Activated CD4-positive, alpha-beta memory T cell treated with anti-CD3 and anti-CD28 coated beads, Interleukin-2, amount 10 ng/mL, durations not matched to agents 7 days and 5 days (primary cell): ENCODE measurements around the gene SYNPO. TPM values are rescaled to one million over a fixed set of nuclear protein-coding genes. Genes with fewer than 3 reads are reported as not detected.
A peak's percentile ranks its signal among the peaks of the same experiment; 100 is the strongest.

Experiments
- CTCF ChIA-PET: fragments of 350-600 bp; sonication (Branson Sonifier 250); formaldehyde crosslinking; loops from one replicate; lab custom pipeline; 2021; ENCODE audit warnings: antibody characterized with exemption, inconsistent platforms; lab: Charles Lee
- POLR2A ChIA-PET: fragments of 350-600 bp; sonication (Branson Sonifier 250); formaldehyde crosslinking; loops from one replicate; lab custom pipeline; 2021; ENCODE audit warnings: antibody characterized with exemption; lab: Charles Lee
- DNase-seq: peaks from one replicate; pipeline ENCODE4 v3.0.0-alpha.2; 2020
- H3K27ac Mint-ChIP-seq: one replicate; pipeline ENCODE4 v1.8.0; 2021; ENCODE audit warnings: mild to moderate bottlenecking, mixed read lengths
- H3K27me3 Mint-ChIP-seq: one replicate; pipeline ENCODE4 v1.8.0; 2021; ENCODE audit warnings: mixed read lengths
- H3K36me3 Mint-ChIP-seq: one replicate; pipeline ENCODE4 v1.8.0; 2021; ENCODE audit warnings: low read depth, mixed read lengths
- H3K4me1 Mint-ChIP-seq: one replicate; pipeline ENCODE4 v1.8.0; 2021; ENCODE audit warnings: mixed read lengths
- H3K4me3 Mint-ChIP-seq: one replicate; pipeline ENCODE4 v1.8.0; 2021; ENCODE audit warnings: mild to moderate bottlenecking, mixed read lengths
- H3K9me3 Mint-ChIP-seq: one replicate; pipeline ENCODE4 v1.8.0; 2021; ENCODE audit warnings: mixed read lengths
- total RNA-seq, 2 experiments: library from RNA; stranded (reverse); gene quantifications; one replicate each; pipeline ENCODE4 v1.2.3, GENCODE V29; 2021

Gene SYNPO
- total RNA-seq, 2 experiments from 2014 or later = 0.08 to 0.10 TPM

- Mint-ChIP-seq H3K4me3 (peak overlapping the region; percentile 68), H3K9me3 (no peaks in the 10 kb centered on the region), H3K36me3 (no peaks in the 10 kb centered on the region), H3K4me1 (peaks cover 12% of the 10 kb centered on the region), H3K27me3 (peaks cover 28% of the 10 kb centered on the region), H3K27ac (no peak overlapping the region)
- ChIA-PET POLR2A (no interaction called here), CTCF (no interaction called here)
- DNase-seq = no peak
These were observed 16.6 kb upstream of the SYNPO start for GRCh38 chr5:150623878-150624216.

- DNase-seq = peak; percentile 20
- Mint-ChIP-seq H3K27ac (no peak overlapping the region), H3K9me3 (no peaks in the 10 kb centered on the region), H3K4me3 (peak overlapping the region; percentile 68), H3K36me3 (no peaks in the 10 kb centered on the region), H3K27me3 (peaks cover 28% of the 10 kb centered on the region), H3K4me1 (peaks cover 12% of the 10 kb centered on the region)
- CTCF ChIA-PET = no interaction called here
- POLR2A ChIA-PET = no interaction called here
These were observed 15.9 kb upstream of the SYNPO start for GRCh38 chr5:150624334-150625163.

- DNase-seq = no peak
- POLR2A ChIA-PET = no interaction called here
These were observed 15.3 kb upstream of the SYNPO start for GRCh38 chr5:150625164-150625535.

GRCh38 chr5:150625831-150626746 is 14.4 kb upstream of the SYNPO start:
- H3K27ac Mint-ChIP-seq = no peak overlapping the region
- H3K36me3 Mint-ChIP-seq = no peaks in the 10 kb centered on the region
- DNase-seq = no peak
- H3K9me3 Mint-ChIP-seq = no peaks in the 10 kb centered on the region
- peaks cover 12% of the 10 kb centered on the region for H3K4me1 Mint-ChIP-seq
- CTCF ChIA-PET = no interaction called here
- H3K27me3 Mint-ChIP-seq = peaks cover 28% of the 10 kb centered on the region
- H3K4me3 Mint-ChIP-seq = no peak overlapping the region
- POLR2A ChIA-PET = no interaction called here

More at GRCh38 chr5:150625164-150625535, 15.3 kb upstream of the SYNPO start:
- no peaks in the 10 kb centered on the region for H3K9me3 Mint-ChIP-seq
- H3K4me1 Mint-ChIP-seq = peaks cover 12% of the 10 kb centered on the region
- H3K27ac Mint-ChIP-seq = no peak overlapping the region
- H3K27me3 Mint-ChIP-seq = peaks cover 28% of the 10 kb centered on the region
- CTCF ChIA-PET = no interaction called here
- H3K36me3 Mint-ChIP-seq = no peaks in the 10 kb centered on the region
- H3K4me3 Mint-ChIP-seq = no peak overlapping the region

GRCh38 chr5:150626853-150627276 is 13.6 kb upstream of the SYNPO start:
- Mint-ChIP-seq H3K27me3 (peaks cover 28% of the 10 kb centered on the region), H3K27ac (no peak overlapping the region), H3K36me3 (no peaks in the 10 kb centered on the region), H3K9me3 (no peaks in the 10 kb centered on the region), H3K4me1 (peaks cover 12% of the 10 kb centered on the region), H3K4me3 (no peak overlapping the region)
- POLR2A ChIA-PET = no interaction called here
- no peak for DNase-seq
- CTCF ChIA-PET = no interaction called here

- Mint-ChIP-seq H3K36me3 (no peaks in the 10 kb centered on the region), H3K4me1 (peaks cover 12% of the 10 kb centered on the region), H3K4me3 (no peak overlapping the region), H3K27me3 (peaks cover 25% of the 10 kb centered on the region), H3K27ac (no peak overlapping the region), H3K9me3 (no peaks in the 10 kb centered on the region)
- CTCF ChIA-PET = no interaction called here
- DNase-seq = no peak
- POLR2A ChIA-PET = no interaction called here
These were observed 12.5 kb upstream of the SYNPO start for GRCh38 chr5:150627731-150628545.

- ChIA-PET POLR2A (no interaction called here), CTCF (no interaction called here)
- H3K36me3 Mint-ChIP-seq = no peaks in the 10 kb centered on the region
- H3K4me3 Mint-ChIP-seq = no peak overlapping the region
- no peak overlapping the region for H3K27ac Mint-ChIP-seq
- DNase-seq = no peak
- H3K9me3 Mint-ChIP-seq = no peaks in the 10 kb centered on the region
- peaks cover 14% of the 10 kb centered on the region for H3K27me3 Mint-ChIP-seq
- peaks cover 4% of the 10 kb centered on the region for H3K4me1 Mint-ChIP-seq
These were observed 11.4 kb upstream of the SYNPO start for GRCh38 chr5:150628936-150629485.

- no peak overlapping the region for H3K27ac Mint-ChIP-seq
- no peaks in the 10 kb centered on the region for H3K9me3 Mint-ChIP-seq
- POLR2A ChIA-PET = no interaction called here
- H3K4me1 Mint-ChIP-seq = no peaks in the 10 kb centered on the region
- CTCF ChIA-PET = no interaction called here
- H3K36me3 Mint-ChIP-seq = no peaks in the 10 kb centered on the region
- peaks cover 10% of the 10 kb centered on the region for H3K27me3 Mint-ChIP-seq
- no peak overlapping the region for H3K4me3 Mint-ChIP-seq
- no peak for DNase-seq
These were observed 10.4 kb upstream of the SYNPO start for GRCh38 chr5:150630016-150630415.

- H3K4me1 Mint-ChIP-seq = no peaks in the 10 kb centered on the region
- H3K27me3 Mint-ChIP-seq = peaks cover 8% of the 10 kb centered on the region
- POLR2A ChIA-PET = no interaction called here
- H3K9me3 Mint-ChIP-seq = no peaks in the 10 kb centered on the region
- no peaks in the 10 kb centered on the region for H3K36me3 Mint-ChIP-seq
- no peak for DNase-seq
- CTCF ChIA-PET = no interaction called here
- H3K27ac Mint-ChIP-seq = no peak overlapping the region
- H3K4me3 Mint-ChIP-seq = no peak overlapping the region
These were observed 9.8 kb upstream of the SYNPO start for GRCh38 chr5:150630461-150631325.

- Mint-ChIP-seq H3K9me3 (no peaks in the 10 kb centered on the region), H3K36me3 (no peaks in the 10 kb centered on the region), H3K27ac (no peak overlapping the region), H3K4me1 (no peaks in the 10 kb centered on the region), H3K27me3 (peaks cover 2% of the 10 kb centered on the region), H3K4me3 (no peak overlapping the region)
- no peak for DNase-seq
- ChIA-PET POLR2A (no interaction called here), CTCF (no interaction called here)
These were observed 9.1 kb upstream of the SYNPO start for GRCh38 chr5:150631326-150631701.

GRCh38 chr5:150632305-150633160 is 7.9 kb upstream of the SYNPO start:
- no peaks in the 10 kb centered on the region for H3K36me3 Mint-ChIP-seq
- H3K4me3 Mint-ChIP-seq = no peak overlapping the region
- H3K27me3 Mint-ChIP-seq = peaks cover 9% of the 10 kb centered on the region
- no peak for DNase-seq
- POLR2A ChIA-PET = no interaction called here
- H3K27ac Mint-ChIP-seq = no peak overlapping the region
- no peaks in the 10 kb centered on the region for H3K4me1 Mint-ChIP-seq
- CTCF ChIA-PET = no interaction called here
- no peaks in the 10 kb centered on the region for H3K9me3 Mint-ChIP-seq
